GM06990 (cell line): ENCODE data around the gene KRT34.
"Not testable (repeated sequence)": the region's sequence is repeated elsewhere in the genome, so short reads cannot be mapped to it uniquely, and the experiment has no call there.

Source experiments
- DNase-seq: peaks from one replicate; pipeline ENCODE4 v3.0.0-alpha.2; 2011; ENCODE audit not compliant: insufficient read length; ENCODE audit errors: extremely low read depth
- H3K27me3 ChIP-seq: replicated peaks from 2 replicates; pipeline ENCODE4 v1.6.0; 2011; ENCODE audit warnings: low read length; ENCODE audit not compliant: control insufficient read depth, insufficient read depth
- H3K36me3 ChIP-seq: 2 replicates; pipeline ENCODE4 v1.5.1; 2011; ENCODE audit warnings: low read length; ENCODE audit not compliant: control insufficient read depth, insufficient read depth
- H3K4me3 ChIP-seq: replicated peaks from 2 replicates; pipeline ENCODE4 v1.5.1; 2011; ENCODE audit warnings: low read depth, mild to moderate bottlenecking, control low read depth, low read length
- TF ChIP-seq, protein P1 (sequence below): IDR thresholded peaks from 2 replicates; pipeline ENCODE4 v1.5.1; 2011; ENCODE audit warnings: low read length, control low read depth, mild to moderate bottlenecking, inconsistent platforms; ENCODE audit not compliant: insufficient read depth, poor library complexity, severe bottlenecking

KRT34 gene

DNA sequence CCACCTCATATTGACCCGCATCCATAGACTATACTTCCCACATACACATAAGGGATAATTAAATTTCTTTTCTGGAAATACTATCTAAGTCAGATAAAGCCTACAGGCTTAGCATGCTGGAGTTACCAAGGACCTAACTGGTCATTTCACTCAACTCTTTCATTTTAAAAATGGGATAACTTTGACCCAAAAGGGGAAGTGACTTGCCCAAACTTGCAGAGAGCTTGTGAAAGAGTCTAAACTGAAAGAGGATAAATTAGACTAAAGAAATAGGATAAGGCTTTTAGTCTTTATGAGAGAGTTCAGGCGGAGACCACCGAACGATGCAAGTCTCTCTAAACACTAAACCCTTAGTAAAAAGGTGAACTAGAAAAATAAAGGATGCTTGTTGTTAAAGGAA, 27.6 kb downstream of the KRT34 start:
- Histone ChIP-seq H3K27me3 (no peaks in the 10 kb centered on the region; the same call in 1 of the 2 replicates), H3K4me3 (no peak overlapping the region), H3K36me3 (no peaks in the 10 kb centered on the region)
- no peak for DNase-seq
- TF ChIP-seq, protein P1, sequence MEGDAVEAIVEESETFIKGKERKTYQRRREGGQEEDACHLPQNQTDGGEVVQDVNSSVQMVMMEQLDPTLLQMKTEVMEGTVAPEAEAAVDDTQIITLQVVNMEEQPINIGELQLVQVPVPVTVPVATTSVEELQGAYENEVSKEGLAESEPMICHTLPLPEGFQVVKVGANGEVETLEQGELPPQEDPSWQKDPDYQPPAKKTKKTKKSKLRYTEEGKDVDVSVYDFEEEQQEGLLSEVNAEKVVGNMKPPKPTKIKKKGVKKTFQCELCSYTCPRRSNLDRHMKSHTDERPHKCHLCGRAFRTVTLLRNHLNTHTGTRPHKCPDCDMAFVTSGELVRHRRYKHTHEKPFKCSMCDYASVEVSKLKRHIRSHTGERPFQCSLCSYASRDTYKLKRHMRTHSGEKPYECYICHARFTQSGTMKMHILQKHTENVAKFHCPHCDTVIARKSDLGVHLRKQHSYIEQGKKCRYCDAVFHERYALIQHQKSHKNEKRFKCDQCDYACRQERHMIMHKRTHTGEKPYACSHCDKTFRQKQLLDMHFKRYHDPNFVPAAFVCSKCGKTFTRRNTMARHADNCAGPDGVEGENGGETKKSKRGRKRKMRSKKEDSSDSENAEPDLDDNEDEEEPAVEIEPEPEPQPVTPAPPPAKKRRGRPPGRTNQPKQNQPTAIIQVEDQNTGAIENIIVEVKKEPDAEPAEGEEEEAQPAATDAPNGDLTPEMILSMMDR = no peak

GRCh38 chr17:41352597-41353366, 29.3 kb downstream of the KRT34 start:
- TF ChIP-seq, protein P1 = no peak
- Histone ChIP-seq H3K27me3 (no peaks in the 10 kb centered on the region), H3K36me3 (no peaks in the 10 kb centered on the region), H3K4me3 (no peak overlapping the region)
- no peak for DNase-seq

GRCh38 chr17:41351177-41351576, 30.9 kb downstream of the KRT34 start:
- no peak overlapping the region for H3K4me3 ChIP-seq
- no peaks in the 10 kb centered on the region for H3K36me3 ChIP-seq
- TF ChIP-seq, protein P1 = no peak
- no peaks in the 10 kb centered on the region for H3K27me3 ChIP-seq
- DNase-seq = no peak

DNA sequence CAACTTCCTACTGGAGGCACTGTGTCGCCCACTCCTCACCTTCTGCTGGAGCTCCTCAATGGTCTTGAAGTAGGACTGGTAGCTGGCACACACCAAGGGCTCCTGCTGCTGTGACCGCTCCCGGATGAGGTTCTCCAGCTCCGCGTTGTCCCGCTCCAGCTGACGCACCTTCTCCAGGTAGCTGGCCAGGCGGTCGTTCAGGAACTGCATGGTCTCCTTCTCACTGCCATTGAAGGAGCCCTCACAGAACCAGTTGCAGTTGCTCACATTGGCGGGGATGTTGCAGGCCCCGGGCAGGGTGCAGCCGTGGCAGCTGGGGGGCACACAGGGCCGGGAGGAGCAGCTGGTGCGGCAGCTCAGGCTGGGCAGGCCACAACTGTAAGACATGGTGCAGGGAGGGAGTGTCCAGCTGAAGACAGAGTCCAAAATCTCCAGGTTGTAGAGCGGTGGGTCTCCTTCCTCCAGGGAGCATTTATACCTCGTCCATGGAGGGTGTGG, 31.7 kb downstream of the KRT34 start, which contains the start of gene KRT33A:
Gene KRT33A (minus strand): TSS at position 448 of the 498 bp plus-strand sequence. CDS start 61 bp downstream, at position 387.
- not testable (repeated sequence) for H3K27me3 ChIP-seq, H3K36me3 ChIP-seq, DNase-seq, H3K4me3 ChIP-seq

GRCh38 chr17:41347869-41348760, 34.0 kb downstream of the KRT34 start:
- TF ChIP-seq, protein P1 = no peak
- no peak for DNase-seq
- peaks cover 2% of the 10 kb centered on the region; the same call in 1 of the 2 replicates for H3K27me3 ChIP-seq
- no peak overlapping the region for H3K4me3 ChIP-seq
- no peaks in the 10 kb centered on the region for H3K36me3 ChIP-seq

DNA sequence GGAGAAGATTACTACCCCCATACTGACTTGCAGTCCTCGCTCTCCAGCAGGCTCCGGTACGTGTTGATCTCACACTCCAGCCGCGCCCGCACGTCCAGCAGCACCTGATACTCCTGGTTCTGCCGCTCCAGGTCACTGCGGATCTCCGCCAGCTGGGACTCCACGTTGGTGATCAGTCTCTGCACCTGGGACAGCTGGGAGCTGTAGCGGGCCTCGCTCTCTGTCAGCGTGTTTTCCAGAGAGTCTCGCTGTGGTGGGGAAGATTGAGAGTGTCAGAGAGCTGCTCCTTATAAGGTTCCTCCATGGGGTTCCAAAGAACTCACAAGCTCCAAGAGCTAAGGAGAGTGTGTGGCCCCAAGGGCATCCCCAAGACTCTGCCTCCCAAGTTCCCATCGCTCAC, 35.7 kb downstream of the KRT34 start:
- not testable (repeated sequence) for H3K27me3 ChIP-seq, DNase-seq, H3K4me3 ChIP-seq, H3K36me3 ChIP-seq
